Diencephalon (tissue), 1 donor: ENCODE results near the gene WAC. TPM values are rescaled to one million over a fixed set of nuclear protein-coding genes. Genes with fewer than 3 reads are reported as not detected.

Experiments
- small RNA-seq: library from RNA; depleted of rRNA; stranded (forward); fragments of <200 nt; gene quantifications from one replicate; pipeline ENCODE3, GENCODE V24; 2014
- total RNA-seq: library from RNA; depleted of rRNA; stranded (reverse); fragments of >200 nt; gene quantifications from one replicate; pipeline ENCODE4 v1.2.3, GENCODE V29; 2014

WAC gene, protein sequence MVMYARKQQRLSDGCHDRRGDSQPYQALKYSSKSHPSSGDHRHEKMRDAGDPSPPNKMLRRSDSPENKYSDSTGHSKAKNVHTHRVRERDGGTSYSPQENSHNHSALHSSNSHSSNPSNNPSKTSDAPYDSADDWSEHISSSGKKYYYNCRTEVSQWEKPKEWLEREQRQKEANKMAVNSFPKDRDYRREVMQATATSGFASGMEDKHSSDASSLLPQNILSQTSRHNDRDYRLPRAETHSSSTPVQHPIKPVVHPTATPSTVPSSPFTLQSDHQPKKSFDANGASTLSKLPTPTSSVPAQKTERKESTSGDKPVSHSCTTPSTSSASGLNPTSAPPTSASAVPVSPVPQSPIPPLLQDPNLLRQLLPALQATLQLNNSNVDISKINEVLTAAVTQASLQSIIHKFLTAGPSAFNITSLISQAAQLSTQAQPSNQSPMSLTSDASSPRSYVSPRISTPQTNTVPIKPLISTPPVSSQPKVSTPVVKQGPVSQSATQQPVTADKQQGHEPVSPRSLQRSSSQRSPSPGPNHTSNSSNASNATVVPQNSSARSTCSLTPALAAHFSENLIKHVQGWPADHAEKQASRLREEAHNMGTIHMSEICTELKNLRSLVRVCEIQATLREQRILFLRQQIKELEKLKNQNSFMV
- total RNA-seq, result 97.1 TPM

GRCh38 chr10:28532337-28533185 lies at the start of gene WAC:
Gene WAC (plus strand): TSS chr10:28533118. CDS start chr10:28533580, 462 bp downstream.

Small RNAs within 50 kb of the gene (small RNA-seq; reads per million reads assigned to genes)
- not detected for gene RNU4ATAC6P
- not detected for gene RNU6-1067P

Other genes with a start within 250 kb of the WAC start
- 7.6 TPM for gene MPP7, start 230.1 kb upstream of the WAC start, total RNA-seq
- 10.4 TPM for gene BAMBI, start 144.4 kb downstream of the WAC start, total RNA-seq